G401.6 (cell line): ENCODE results near the gene APCDD1L.
"Not testable (repeated sequence)": the region's sequence is repeated elsewhere in the genome, so short reads cannot be mapped to it uniquely, and the experiment has no call there.

Source experiments
- FAIRE-seq: peaks from 2 replicates; lab custom pipeline; 2012; peaks lifted over from hg19 to GRCh38; lab: Jason Lieb, UNC

APCDD1L gene

GRCh38 chr20:58438970-58439808 is 76.0 kb downstream of the APCDD1L start:
- FAIRE-seq, result no peak

GRCh38 chr20:58436868-58437645 is 78.1 kb downstream of the APCDD1L start:
- FAIRE-seq, result no peak

GRCh38 chr20:58435237-58435636 is 80.0 kb downstream of the APCDD1L start:
- no peak for FAIRE-seq

DNA sequence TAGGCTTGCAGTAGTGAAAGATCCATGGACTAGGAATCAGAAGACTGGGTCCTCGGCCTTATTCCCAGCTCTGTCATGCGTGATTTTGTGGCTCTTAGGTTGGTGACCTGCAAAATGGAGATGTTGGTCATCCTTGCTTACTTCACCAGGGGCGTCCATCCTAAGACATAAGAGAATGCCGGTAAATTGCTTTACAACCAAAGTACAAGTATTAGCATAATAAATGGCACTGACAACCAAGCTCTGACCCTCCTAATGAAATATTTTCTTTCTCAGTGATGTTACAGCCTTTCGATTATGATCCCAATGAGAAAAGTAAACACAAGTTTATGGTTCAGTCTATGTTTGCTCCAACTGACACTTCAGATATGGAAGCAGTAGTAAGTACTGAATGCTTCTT is 80.9 kb downstream of the APCDD1L start:
- FAIRE-seq, result no peak

GRCh38 chr20:58433759-58434158 is 81.4 kb downstream of the APCDD1L start:
- FAIRE-seq, result no peak

DNA sequence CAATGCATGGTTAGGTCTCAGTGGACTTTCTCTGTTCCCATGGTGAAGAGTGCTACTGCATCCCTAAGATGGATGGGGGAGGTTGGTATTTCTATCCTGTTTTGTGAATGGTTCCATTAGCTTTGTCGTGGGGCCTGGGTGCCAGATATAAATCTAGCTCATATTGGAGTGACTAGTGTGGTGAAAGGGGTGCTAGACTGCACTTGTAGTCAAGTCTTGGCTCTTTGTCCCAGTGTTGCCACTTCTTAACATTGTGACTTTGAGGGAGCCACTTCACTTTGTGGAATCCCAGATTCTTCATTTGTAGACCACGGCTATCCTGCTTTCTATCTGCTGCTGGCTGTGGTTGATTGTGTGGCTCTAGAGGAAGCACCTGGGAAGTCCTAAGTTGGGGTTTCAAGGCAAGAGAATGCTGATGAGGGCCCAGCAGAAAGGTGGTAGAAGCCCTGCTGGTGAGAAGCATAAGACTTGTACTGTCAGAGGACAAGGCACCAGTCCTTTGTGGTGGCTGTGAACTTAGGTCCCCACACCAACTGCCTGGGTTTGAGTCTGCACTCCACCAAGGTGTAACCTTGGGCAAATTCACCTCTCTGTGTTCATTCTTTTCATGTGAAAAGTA is 82.1 kb downstream of the APCDD1L start:
- FAIRE-seq, result no peak

DNA sequence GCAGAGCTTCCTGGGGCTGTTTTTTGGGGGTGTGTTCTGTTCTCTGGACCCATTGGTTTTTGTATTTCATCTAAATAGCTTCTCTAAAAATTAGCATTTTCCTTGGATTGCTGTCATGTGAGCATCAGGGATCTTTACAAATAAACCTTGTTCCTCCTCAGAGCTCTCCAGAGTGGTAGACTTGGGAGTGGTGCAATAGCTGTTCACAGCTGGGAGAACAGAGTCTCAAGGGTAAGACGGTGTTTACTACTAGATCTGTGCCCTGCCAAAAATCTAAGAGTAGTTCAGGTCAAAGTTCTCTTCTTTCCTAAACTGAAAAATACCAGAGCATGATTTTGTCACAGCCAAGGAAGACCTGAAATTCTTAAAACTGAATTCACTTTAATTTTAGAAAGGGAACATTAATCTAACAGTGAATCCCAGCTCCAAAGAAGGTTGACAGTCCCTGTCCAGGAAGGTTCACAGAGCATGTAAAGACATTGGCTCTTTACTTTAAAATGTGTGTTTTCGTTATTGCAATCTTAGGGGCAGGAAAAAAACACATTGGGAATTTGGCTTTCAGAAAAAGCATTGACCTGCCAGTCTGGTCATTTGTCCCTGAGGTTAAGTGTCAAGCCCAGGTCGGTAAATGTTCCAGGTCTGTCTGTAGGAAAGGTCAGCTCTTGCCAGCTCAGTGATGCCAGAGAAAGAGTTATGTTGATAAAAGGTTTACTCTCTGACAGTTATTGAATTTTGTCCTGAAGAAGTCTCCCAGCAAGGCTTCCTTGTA is 82.8 kb downstream of the APCDD1L start:
- FAIRE-seq, result no peak

- FAIRE-seq, result no peak
Measured at GRCh38 chr20:58431134-58431533, 84.1 kb downstream of the APCDD1L start.

- no peak for FAIRE-seq
Measured at GRCh38 chr20:58429303-58429702, 85.9 kb downstream of the APCDD1L start.

DNA sequence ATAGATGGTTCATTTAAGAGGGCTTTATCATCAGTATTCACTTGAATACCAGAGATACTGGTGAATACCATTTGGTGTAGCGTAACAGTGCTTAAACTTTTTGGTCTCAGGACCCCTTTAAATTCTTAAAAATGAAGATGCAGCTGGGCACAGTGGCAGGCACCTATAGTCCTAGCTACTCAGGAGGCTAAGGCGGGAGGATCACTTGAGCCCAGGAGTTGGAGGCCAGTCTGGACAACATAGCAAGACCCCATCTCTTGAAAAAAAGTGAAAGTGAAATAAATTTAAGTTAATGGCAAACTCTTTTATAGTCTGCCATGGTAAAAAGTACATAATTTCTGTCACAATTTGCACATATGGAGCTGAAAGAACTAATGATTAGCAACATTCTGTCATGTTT is 86.8 kb downstream of the APCDD1L start:
- FAIRE-seq, result no peak

DNA sequence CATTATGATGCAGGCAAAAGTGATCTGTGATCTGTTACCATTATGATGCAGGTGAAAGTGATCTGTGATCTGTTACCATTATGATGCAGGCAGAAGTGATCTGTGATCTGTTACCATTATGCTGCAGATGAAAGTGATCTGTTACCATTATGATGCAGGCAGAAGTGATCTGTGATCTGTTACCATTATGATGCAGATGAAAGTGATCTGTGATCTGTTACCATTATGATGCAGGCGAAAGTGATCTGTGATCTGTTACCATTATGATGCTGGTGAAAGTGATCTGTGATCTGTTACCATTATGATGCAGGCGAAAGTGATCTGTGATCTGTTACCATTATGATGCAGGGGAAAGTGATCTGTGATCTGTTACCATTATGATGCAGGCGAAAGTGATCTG is 87.6 kb downstream of the APCDD1L start:
- FAIRE-seq, result not testable (repeated sequence)

DNA sequence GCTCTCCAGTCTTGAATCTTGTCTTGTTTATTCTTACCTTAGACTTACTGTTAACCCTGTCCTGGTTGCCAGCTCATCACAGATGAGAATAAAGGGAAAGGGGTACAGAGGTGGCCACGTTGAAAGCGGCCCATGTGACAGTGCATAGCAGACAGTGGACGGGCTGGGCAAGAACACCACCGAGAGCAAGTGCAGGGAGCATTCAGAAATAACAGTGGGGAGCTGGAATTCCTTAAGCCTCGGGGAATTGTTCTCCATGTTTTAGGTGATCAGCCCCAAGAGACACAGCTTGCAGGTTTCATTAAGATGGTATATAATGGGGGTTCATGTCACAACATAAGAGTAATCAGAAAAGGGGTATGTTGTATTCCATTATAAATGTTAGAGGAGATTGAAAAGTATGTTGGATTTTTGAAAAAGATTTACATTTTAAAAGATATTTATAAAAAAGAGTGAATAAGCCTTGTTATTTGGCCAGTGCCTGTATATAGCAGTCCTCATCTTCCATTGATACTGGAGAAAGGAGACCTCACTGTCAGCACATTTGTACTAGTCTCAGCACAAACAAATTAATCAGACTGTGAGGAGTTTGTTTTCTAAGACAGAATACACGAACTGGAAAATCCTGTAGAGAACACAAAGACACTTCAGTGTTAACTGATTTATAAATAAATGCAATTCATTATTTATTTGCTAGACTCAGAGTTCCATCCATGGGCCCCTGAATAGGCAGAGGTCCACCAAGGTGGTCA is 90.8 kb downstream of the APCDD1L start:
- no peak for FAIRE-seq

DNA sequence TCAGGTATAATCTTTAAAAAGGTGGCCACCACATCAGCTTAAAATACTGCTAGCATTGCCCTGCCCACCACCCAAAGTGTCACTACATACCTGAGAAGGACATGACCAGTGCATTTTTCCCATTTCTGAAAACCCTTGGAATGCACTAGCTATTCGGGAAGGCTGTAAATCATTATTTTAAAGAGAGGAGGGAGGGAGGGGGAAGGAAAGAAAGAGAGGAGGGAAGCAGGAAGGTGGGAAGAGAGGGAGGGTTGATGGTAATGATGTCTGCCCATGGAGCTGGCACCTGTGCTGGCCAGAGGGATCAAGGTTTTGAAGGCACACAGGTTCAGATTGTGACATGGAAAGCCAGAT is 93.7 kb downstream of the APCDD1L start:
- no peak for FAIRE-seq

GRCh38 chr20:58420798-58421496 is 94.3 kb downstream of the APCDD1L start:
- no peak for FAIRE-seq

DNA sequence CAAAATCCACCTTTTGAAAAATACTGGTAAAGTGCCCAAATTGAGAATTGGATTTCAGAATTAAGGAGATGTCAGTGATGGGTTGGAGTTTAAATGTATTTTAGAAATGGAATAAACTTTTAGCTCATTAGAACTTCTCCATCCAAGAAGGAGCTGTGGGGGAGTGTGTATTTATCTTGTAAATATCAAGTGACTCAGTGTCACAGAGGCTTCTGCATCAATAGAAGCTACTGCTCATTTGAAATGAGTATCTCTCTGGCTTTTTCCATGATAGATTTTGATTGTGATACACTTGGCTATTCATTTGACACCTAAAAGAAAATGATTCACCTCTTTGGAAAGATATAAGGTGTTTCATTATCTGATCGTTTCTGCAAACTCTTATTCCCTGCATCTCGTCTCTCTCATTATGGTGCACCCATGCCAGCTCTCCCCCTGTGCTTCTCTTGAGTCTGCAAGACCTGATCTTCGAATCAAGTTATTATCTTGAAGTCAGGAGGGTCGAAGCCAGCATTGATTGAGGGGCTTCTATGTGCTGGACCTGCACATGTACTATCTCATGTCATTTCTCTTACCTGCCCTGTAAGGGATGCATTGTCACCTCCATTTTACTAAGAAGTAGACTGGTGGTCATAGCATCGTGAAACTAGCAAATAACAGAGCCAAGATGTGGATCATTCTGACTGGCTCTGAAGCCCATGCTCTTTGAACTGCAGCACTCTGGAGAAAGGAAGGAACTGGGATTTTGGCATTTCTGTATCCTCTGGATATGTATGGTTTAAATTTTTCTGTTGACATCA is 96.0 kb downstream of the APCDD1L start:
- FAIRE-seq, result no peak

DNA sequence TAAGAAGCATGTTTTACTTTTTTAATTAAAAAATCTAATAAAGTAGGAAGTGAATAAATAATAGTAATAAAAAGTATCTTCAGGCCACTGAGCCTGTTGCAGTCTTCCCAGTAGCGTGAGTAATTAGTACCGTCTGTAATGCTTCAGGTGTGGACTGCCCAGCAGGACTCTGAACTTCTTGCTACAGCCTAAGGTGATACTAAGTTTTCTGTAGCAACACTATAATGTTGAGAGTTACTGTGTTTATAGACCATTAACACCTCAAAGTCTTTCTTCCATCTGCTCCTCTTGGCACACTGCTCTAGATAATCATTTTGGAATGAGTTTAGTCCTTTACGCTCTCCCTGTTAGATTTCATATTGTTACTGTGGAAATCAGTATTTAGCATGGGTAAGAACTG is 97.8 kb downstream of the APCDD1L start:
- no peak for FAIRE-seq

DNA sequence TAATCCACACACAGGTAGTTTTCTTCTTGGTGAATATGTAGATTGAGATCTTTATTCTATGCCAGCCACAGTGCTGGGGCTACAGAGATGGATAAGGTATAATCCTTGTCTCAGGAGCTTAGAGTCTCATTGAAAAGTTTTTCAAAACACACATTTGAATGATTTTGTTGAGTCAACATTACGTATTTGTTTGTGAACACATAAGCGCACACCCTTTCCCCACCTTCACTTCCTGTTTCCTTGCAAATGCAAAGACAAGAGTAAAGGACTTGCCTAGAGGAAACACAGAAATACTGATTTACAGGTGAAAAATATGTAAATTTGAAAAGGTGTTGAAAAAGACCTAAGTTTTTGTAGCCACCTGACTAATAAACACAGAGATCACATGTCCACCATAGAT is 98.4 kb downstream of the APCDD1L start:
- FAIRE-seq, result no peak

- FAIRE-seq, result no peak
Measured at GRCh38 chr20:58416057-58416456, 99.1 kb downstream of the APCDD1L start.

- not testable (repeated sequence) for FAIRE-seq
Measured at GRCh38 chr20:58414786-58415185, 100.4 kb downstream of the APCDD1L start.

DNA sequence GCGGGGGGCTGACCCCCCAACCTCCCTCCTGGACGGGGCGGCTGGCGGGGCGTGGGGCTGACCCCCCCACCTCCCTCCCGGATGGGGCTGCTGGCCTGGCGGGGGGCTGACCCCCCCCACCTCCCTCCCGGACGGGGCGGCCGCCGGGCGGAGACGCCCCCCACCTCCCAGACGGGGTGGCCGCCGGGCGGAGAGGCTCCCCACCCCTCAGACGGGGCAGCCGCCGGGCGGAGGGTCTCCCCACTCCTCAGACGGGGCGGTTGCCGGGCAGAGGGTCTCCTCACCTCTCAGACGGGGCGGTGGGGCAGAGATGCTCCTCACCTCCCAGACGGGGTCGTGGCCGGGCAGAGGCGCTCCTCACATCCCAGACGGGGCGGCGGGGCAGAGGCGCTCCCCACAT is 101.0 kb downstream of the APCDD1L start:
- FAIRE-seq, result not testable (repeated sequence)
